NCI-H128 (cell line): ENCODE results near the gene EXOC6B.

Experiments
- DNase-seq: peaks from one replicate; lab custom pipeline; 2025; ENCODE audit not compliant: unreplicated experiment; lab: John Stamatoyannopoulos, UW

The EXOC6B gene

GRCh38 chr2:72291059-72291458 lies 534.8 kb downstream of the EXOC6B start:
- no peak for DNase-seq

GRCh38 chr2:72289736-72290135 lies 536.1 kb downstream of the EXOC6B start:
- DNase-seq, result no peak

- DNase-seq, result no peak
Measured at GRCh38 chr2:72289283-72289682, 536.5 kb downstream of the EXOC6B start.

- no peak for DNase-seq
Measured at GRCh38 chr2:72278046-72278445, 547.8 kb downstream of the EXOC6B start.

GRCh38 chr2:72276876-72277275 lies 549.0 kb downstream of the EXOC6B start:
- DNase-seq, result no peak

GRCh38 chr2:72276356-72276755 lies 549.5 kb downstream of the EXOC6B start:
- no peak for DNase-seq

GRCh38 chr2:72275084-72275483 lies 550.7 kb downstream of the EXOC6B start:
- no peak for DNase-seq

GRCh38 chr2:72274380-72274797 lies 551.4 kb downstream of the EXOC6B start:
- DNase-seq, result no peak

GRCh38 chr2:72273384-72273783 lies 552.4 kb downstream of the EXOC6B start:
- DNase-seq, result no peak

- DNase-seq, result no peak
Measured at GRCh38 chr2:72271766-72272641, 553.8 kb downstream of the EXOC6B start.

GRCh38 chr2:72271276-72271614 lies 554.6 kb downstream of the EXOC6B start:
- DNase-seq, result no peak

GRCh38 chr2:72270556-72271275 lies 555.1 kb downstream of the EXOC6B start:
- DNase-seq, result no peak

- DNase-seq, result no peak
Measured at GRCh38 chr2:72263776-72264060, 562.1 kb downstream of the EXOC6B start.

GRCh38 chr2:72263043-72263775 lies 562.6 kb downstream of the EXOC6B start:
- DNase-seq, result no peak

GRCh38 chr2:72261076-72261475 lies 564.8 kb downstream of the EXOC6B start:
- DNase-seq, result no peak

- no peak for DNase-seq
Measured at GRCh38 chr2:72255540-72255939, 570.3 kb downstream of the EXOC6B start.

- no peak for DNase-seq
Measured at GRCh38 chr2:72254831-72255451, 570.9 kb downstream of the EXOC6B start.

- no peak for DNase-seq
Measured at GRCh38 chr2:72238311-72238710, 587.5 kb downstream of the EXOC6B start.

- DNase-seq, result no peak
Measured at GRCh38 chr2:72237549-72237948, 588.3 kb downstream of the EXOC6B start.

- DNase-seq, result no peak
Measured at GRCh38 chr2:72236445-72237067, 589.3 kb downstream of the EXOC6B start.
